ENCODE measurements around the gene EXD3. TPM values are rescaled to one million over a fixed set of nuclear protein-coding genes. Genes with fewer than 3 reads are reported as not detected.
"Not testable (repeated sequence)": the region's sequence is repeated elsewhere in the genome, so short reads cannot be mapped to it uniquely, and the experiment has no call there.

EXD3 gene
- total and polyA plus RNA-seq, 2 of the 13 experiments (the other 11 are each of a cell fraction or from before 2014, with no cell fraction given), result 2.7 to 4.8 TPM

GRCh38 chr9:137452006-137452760 lies 29.2 kb upstream of the EXD3 start:
- intact Hi-C loops (cut with micrococcal nuclease; ENCODE audit: unreplicated experiment), result no loop called here
- peaks cover 14% of the 10 kb centered on the region for H3K79me2 ChIP-seq (ENCODE audit: insufficient read depth, low read length)
- no TSS peak for BruUV-seq (replicated peaks)
- in situ Hi-C loops (cut with HindIII; ENCODE audit: extremely low pct_ligation_motif_present, low pct_unique_long_range_greater_than_20kb), result no loop called here
- H3K4me2 ChIP-seq (ENCODE audit: low read depth, low read length), result no peak overlapping the region; the same call in 1 of the 2 replicates
- ChIA-PET CTCF (ENCODE audit: low intra/inter-chr PET ratio, low total read pairs) (no interaction called here), POLR2A (interaction anchor here (0.6 kb wide), 1 partner anchor 81 kb away, joined by 3 read pairs; no protein-coding TSS in a partner anchor)
- H2AFZ ChIP-seq (ENCODE audit: low read length), result no peak overlapping the region
- no peak for DNase-seq (ENCODE audit: low spot score)
- H3K27me3 ChIP-seq (ENCODE audit: control insufficient read depth in 1 of 2, insufficient read depth in 2 of 2, low read length in 2 of 2), result no peaks in the 10 kb centered on the region
- ATAC-seq, result no peak
- peaks cover 55% of the 10 kb centered on the region for H3K4me1 ChIP-seq (ENCODE audit: insufficient read depth, low read length)
- peaks cover 12% of the 10 kb centered on the region; the same call in 1 of the 2 replicates for H4K20me1 ChIP-seq (ENCODE audit: insufficient read depth, low read length)
- peaks cover 10 to 46% of the 10 kb centered on the region in 2 experiments for H3K36me3 ChIP-seq (replicated peaks in 1 of 2; ENCODE audit: control insufficient read depth in 1 of 2, insufficient read depth in 2 of 2, low read length in 2 of 2)
- H3K27ac ChIP-seq (ENCODE audit: extremely low read length, insufficient read depth, low read length), result peak overlapping the region; percentile 40
- WGBS (ENCODE audit: low lambda C conversion rate), result 98% methylated on average over 13 of the region's 17 CpGs
- H3K9ac ChIP-seq (ENCODE audit: insufficient read depth, low read depth, low read length), result no peak overlapping the region
- TF ChIP-seq ZBTB8A (CRISPR knock-in tag; IDR thresholded peaks at IDR 0.05; ENCODE audit: borderline replicate concordance, low read depth), result no peak
- FAIRE-seq, result no peak
- H3K4me3 ChIP-seq (replicated peaks in 1 of 3; ENCODE audit: insufficient read depth in 1 of 3, low read depth in 2 of 3, low read length in 3 of 3), result no peak overlapping the region
- H3K9me3 ChIP-seq (ENCODE audit: low read length), result no peaks in the 10 kb centered on the region

- H3K4me1 ChIP-seq (ENCODE audit: insufficient read depth, low read length), result peaks cover 48% of the 10 kb centered on the region
- H2AFZ ChIP-seq (ENCODE audit: low read length); H4K20me1 ChIP-seq (ENCODE audit: insufficient read depth, low read length); H3K4me2 ChIP-seq (ENCODE audit: low read depth, low read length); intact Hi-C loops (cut with micrococcal nuclease; ENCODE audit: unreplicated experiment); H3K9ac ChIP-seq (ENCODE audit: insufficient read depth, low read depth, low read length); CTCF ChIA-PET (ENCODE audit: low intra/inter-chr PET ratio, low total read pairs); in situ Hi-C loops (cut with HindIII; ENCODE audit: extremely low pct_ligation_motif_present, low pct_unique_long_range_greater_than_20kb); H3K9me3 ChIP-seq (ENCODE audit: low read length); POLR2A ChIA-PET; H3K4me3 ChIP-seq (replicated peaks in 1 of 3; ENCODE audit: insufficient read depth in 1 of 3, low read depth in 2 of 3, low read length in 3 of 3); DNase-seq (ENCODE audit: low spot score); ATAC-seq; H3K27ac ChIP-seq (ENCODE audit: extremely low read length, insufficient read depth, low read length); H3K27me3 ChIP-seq (ENCODE audit: control insufficient read depth in 1 of 2, insufficient read depth in 2 of 2, low read length in 2 of 2); FAIRE-seq; H3K79me2 ChIP-seq (ENCODE audit: insufficient read depth, low read length); BruUV-seq (replicated peaks): not testable (repeated sequence)
- 96% methylated on average over 17 of the region's 31 CpGs for WGBS (ENCODE audit: low lambda C conversion rate)
- peaks cover 10 to 39% of the 10 kb centered on the region in 2 experiments for H3K36me3 ChIP-seq (replicated peaks in 1 of 2; ENCODE audit: control insufficient read depth in 1 of 2, insufficient read depth in 2 of 2, low read length in 2 of 2)
Observed at GRCh38 chr9:137451264-137452005, 28.5 kb upstream of the EXD3 start.
